BLaER1 treated with 17β-estradiol and CSF1 and Interleukin-3, amounts not matched to agents 10 nM and 100 nM (cell line): Measurements from ENCODE around the gene APBB2.

Source experiments
- H3K27ac ChIP-seq, 11 experiments: shearing (Covaris generic); formaldehyde crosslinking; 2 replicates each; pipeline ENCODE4 v1.8.1; 2022
- H3K27me3 ChIP-seq, 11 experiments: shearing (Covaris generic); formaldehyde crosslinking; 2 replicates each; pipeline ENCODE4 v1.8.1; 2022
- H3K36me3 ChIP-seq, 11 experiments: shearing (Covaris generic); formaldehyde crosslinking; 2 replicates each; pipeline ENCODE4 v1.8.1; 2022
- H3K4me1 ChIP-seq, 10 experiments: shearing (Covaris generic); formaldehyde crosslinking; 2 replicates each; pipeline ENCODE4 v1.8.1; 2022
- H3K4me2 ChIP-seq, 11 experiments: shearing (Covaris generic); formaldehyde crosslinking; 2 replicates each; pipeline ENCODE4 v1.8.1; 2022
- H3K4me3 ChIP-seq, 10 experiments: shearing (Covaris generic); formaldehyde crosslinking; 2 replicates each; pipeline ENCODE4 v1.8.1; 2022
- H3K9ac ChIP-seq, 11 experiments: shearing (Covaris generic); formaldehyde crosslinking; 2 replicates each; pipeline ENCODE4 v1.8.1; 2022
- H3K9me3 ChIP-seq, 11 experiments: shearing (Covaris generic); formaldehyde crosslinking; replicated peaks in 1 of 11; 2 replicates each; pipeline ENCODE4 v1.8.1; 2022
- H4K20me1 ChIP-seq, 11 experiments: shearing (Covaris generic); formaldehyde crosslinking; 2 replicates each; pipeline ENCODE4 v1.8.1; 2022
- Cebpa-rat ChIP-seq, 11 experiments: shearing (Covaris generic); IDR thresholded peaks; 2 replicates each; pipeline ENCODE4 v1.8.1; 2022

APBB2 gene

GRCh38 chr4:41213625-41214135 lies 662 bp downstream of the APBB2 start:
- no peak for TF ChIP-seq Cebpa-rat (IDR thresholded peaks at IDR 0.05)
- H3K9me3 ChIP-seq, result no peaks in the 10 kb centered on the region
- H3K27me3 ChIP-seq, result peaks cover 0 to 19% (median 16%) of the 10 kb centered on the region in 11 experiments; a peak in 15 of 22 replicates
- H3K36me3 ChIP-seq, result no peaks in the 10 kb centered on the region
- H3K4me2 ChIP-seq, result peak overlapping the region; percentile 94 to 100 (median 98)
- peak overlapping the region; percentile 79 to 90 (median 87) for H3K9ac ChIP-seq
- H3K27ac ChIP-seq, result peak overlapping the region; percentile 5 to 85 (median 83); a peak in 21 of 22 replicates
- peak overlapping the region; percentile 83 to 98 (median 94) for H3K4me3 ChIP-seq
- H3K4me1 ChIP-seq, result peaks cover 20 to 41% (median 30%) of the 10 kb centered on the region in 10 experiments
- peaks cover 0 to 53% (median 31%) of the 10 kb centered on the region in 11 experiments; a peak in 11 of 22 replicates for H4K20me1 ChIP-seq

- H3K27me3 ChIP-seq, result peaks cover 0 to 19% (median 16%) of the 10 kb centered on the region in 11 experiments; a peak in 15 of 22 replicates
- H3K9me3 ChIP-seq, result no peaks in the 10 kb centered on the region
- H3K27ac ChIP-seq, result peak overlapping the region in 2 of 11 experiments; percentile 83 to 84; a peak in 2 of 22 replicates
- 0 out of 22 replicates have a peak, but pooled peaks of 1 of the 11 experiments have one; percentile 8 for TF ChIP-seq Cebpa-rat (IDR thresholded peaks at IDR 0.05)
- H3K4me3 ChIP-seq, result peak overlapping the region; percentile 83 to 98 (median 94); a peak in 17 of 20 replicates
- peaks cover 0 to 62% (median 31%) of the 10 kb centered on the region in 11 experiments; a peak in 11 of 22 replicates for H4K20me1 ChIP-seq
- peaks cover 20 to 41% (median 30%) of the 10 kb centered on the region in 10 experiments for H3K4me1 ChIP-seq
- H3K4me2 ChIP-seq, result peak overlapping the region; percentile 94 to 100 (median 98)
- no peaks in the 10 kb centered on the region for H3K36me3 ChIP-seq
- H3K9ac ChIP-seq, result peak overlapping the region in 10 of 11 experiments; percentile 79 to 90 (median 87); a peak in 14 of 22 replicates
Observed at GRCh38 chr4:41212616-41213203, 1.6 kb downstream of the APBB2 start.

GRCh38 chr4:41211951-41212615 lies 2.3 kb downstream of the APBB2 start:
- no peak overlapping the region for H3K9ac ChIP-seq
- no peak for TF ChIP-seq Cebpa-rat (IDR thresholded peaks at IDR 0.05)
- no peaks in the 10 kb centered on the region for H3K9me3 ChIP-seq
- H3K36me3 ChIP-seq, result no peaks in the 10 kb centered on the region
- peak overlapping the region; percentile 94 to 100 (median 98) for H3K4me2 ChIP-seq
- peak overlapping the region in 3 of 10 experiments; percentile 88 to 96 (median 95); a peak in 2 of 20 replicates for H3K4me3 ChIP-seq
- H4K20me1 ChIP-seq, result peaks cover 0 to 68% (median 31%) of the 10 kb centered on the region in 11 experiments; a peak in 11 of 22 replicates
- peaks cover 0 to 19% (median 16%) of the 10 kb centered on the region in 11 experiments; a peak in 15 of 22 replicates for H3K27me3 ChIP-seq
- no peak overlapping the region for H3K27ac ChIP-seq
- peaks cover 19 to 39% (median 29%) of the 10 kb centered on the region in 10 experiments for H3K4me1 ChIP-seq

GRCh38 chr4:41209901-41210300 lies 4.4 kb downstream of the APBB2 start:
- Histone ChIP-seq H3K4me3 (no peak overlapping the region), H3K9ac (no peak overlapping the region), H3K27me3 (peaks cover 0 to 19% (median 16%) of the 10 kb centered on the region in 11 experiments; a peak in 15 of 22 replicates), H3K4me2 (no peak overlapping the region), H3K4me1 (peaks cover 14 to 36% (median 26%) of the 10 kb centered on the region in 10 experiments), H3K36me3 (peaks cover 0 to 4% (median 0%) of the 10 kb centered on the region in 11 experiments; a peak in 1 of 22 replicates), H3K27ac (no peak overlapping the region), H4K20me1 (peaks cover 0 to 88% (median 45%) of the 10 kb centered on the region in 11 experiments; a peak in 12 of 22 replicates), H3K9me3 (no peaks in the 10 kb centered on the region)
- no peak for TF ChIP-seq Cebpa-rat (IDR thresholded peaks at IDR 0.05)

GRCh38 chr4:41209187-41209586 lies 5.2 kb downstream of the APBB2 start:
- H3K27ac ChIP-seq, result no peak overlapping the region
- H3K36me3 ChIP-seq, result peaks cover 0 to 4% (median 0%) of the 10 kb centered on the region in 11 experiments; a peak in 2 of 22 replicates
- H3K4me3 ChIP-seq, result no peak overlapping the region
- H3K9me3 ChIP-seq, result no peaks in the 10 kb centered on the region
- peaks cover 0 to 95% (median 50%) of the 10 kb centered on the region in 11 experiments; a peak in 14 of 22 replicates for H4K20me1 ChIP-seq
- no peak for TF ChIP-seq Cebpa-rat (IDR thresholded peaks at IDR 0.05)
- peaks cover 0 to 19% (median 16%) of the 10 kb centered on the region in 11 experiments; a peak in 15 of 22 replicates for H3K27me3 ChIP-seq
- H3K4me2 ChIP-seq, result no peak overlapping the region
- peaks cover 12 to 38% (median 25%) of the 10 kb centered on the region in 10 experiments for H3K4me1 ChIP-seq
- no peak overlapping the region for H3K9ac ChIP-seq

GRCh38 chr4:41207291-41207831 lies 7.0 kb downstream of the APBB2 start:
- no peak overlapping the region for H3K4me3 ChIP-seq
- peaks cover 0 to 94% (median 49%) of the 10 kb centered on the region in 11 experiments; a peak in 13 of 22 replicates for H4K20me1 ChIP-seq

GRCh38 chr4:41205854-41206460 lies 8.4 kb downstream of the APBB2 start:
- Histone ChIP-seq H3K4me2 (peak overlapping the region in 3 of 11 experiments; percentile 4 to 60 (median 49); a peak in 4 of 22 replicates), H3K9ac (no peak overlapping the region), H3K36me3 (peaks cover 0 to 4% (median 0%) of the 10 kb centered on the region in 11 experiments; a peak in 2 of 22 replicates), H3K9me3 (no peaks in the 10 kb centered on the region), H3K27me3 (no peaks in the 10 kb centered on the region), H3K27ac (no peak overlapping the region), H3K4me1 (peaks cover 0 to 41% (median 10%) of the 10 kb centered on the region in 10 experiments; a peak in 13 of 20 replicates), H3K4me3 (no peak overlapping the region), H4K20me1 (peaks cover 0 to 95% (median 53%) of the 10 kb centered on the region in 11 experiments; a peak in 15 of 22 replicates)
- no peak for TF ChIP-seq Cebpa-rat (IDR thresholded peaks at IDR 0.05)

More at GRCh38 chr4:41207291-41207831, 7.0 kb downstream of the APBB2 start:
- Histone ChIP-seq H3K4me1 (peaks cover 0 to 42% (median 12%) of the 10 kb centered on the region in 10 experiments; a peak in 18 of 20 replicates), H3K36me3 (peaks cover 0 to 4% (median 0%) of the 10 kb centered on the region in 11 experiments; a peak in 2 of 22 replicates), H3K9ac (no peak overlapping the region), H3K9me3 (no peaks in the 10 kb centered on the region), H3K27me3 (peaks cover 0 to 3% (median 2%) of the 10 kb centered on the region in 11 experiments; a peak in 9 of 22 replicates), H3K27ac (no peak overlapping the region), H3K4me2 (peak overlapping the region in 1 of 11 experiments; percentile 23; a peak in 1 of 22 replicates)
- no peak for TF ChIP-seq Cebpa-rat (IDR thresholded peaks at IDR 0.05)

GRCh38 chr4:41205130-41205529 lies 9.2 kb downstream of the APBB2 start:
- peaks cover 0 to 4% (median 0%) of the 10 kb centered on the region in 11 experiments; a peak in 2 of 22 replicates for H3K36me3 ChIP-seq
- H3K4me2 ChIP-seq, result peak overlapping the region in 8 of 11 experiments; percentile 12 to 63 (median 46); a peak in 14 of 22 replicates
- H3K9me3 ChIP-seq, result no peaks in the 10 kb centered on the region
- peaks cover 0 to 95% (median 51%) of the 10 kb centered on the region in 11 experiments; a peak in 15 of 22 replicates for H4K20me1 ChIP-seq
- no peaks in the 10 kb centered on the region for H3K27me3 ChIP-seq
- no peak overlapping the region for H3K9ac ChIP-seq
- H3K4me1 ChIP-seq, result peaks cover 0 to 41% (median 10%) of the 10 kb centered on the region in 10 experiments; a peak in 13 of 20 replicates
- no peak overlapping the region for H3K4me3 ChIP-seq
- TF ChIP-seq Cebpa-rat (IDR thresholded peaks at IDR 0.05), result no peak
- no peak overlapping the region for H3K27ac ChIP-seq
